GM12892 (cell line): ENCODE data around the gene TSC1.

Experiments used
- POLR2A ChIP-seq: IDR thresholded peaks from 2 replicates; pipeline ENCODE4 v1.6.1; 2011; ENCODE audit warnings: low read depth, low read length, control low read depth
- TAF1 ChIP-seq: IDR thresholded peaks from 2 replicates; pipeline ENCODE4 v1.6.1; 2011; ENCODE audit warnings: low read depth, mild to moderate bottlenecking, control low read depth, low read length, borderline replicate concordance

- TF ChIP-seq POLR2A (no peak), TAF1 (no peak)
Measured at GRCh38 chr9:132969783-132970182, 25.4 kb upstream of the TSC1 start.
